Gastroesophageal sphincter (tissue), 3 donors: ENCODE results near the gene SOHLH1.

Experiments
- EP300 ChIP-seq: sonication (generic); formaldehyde crosslinking; IDR thresholded peaks from one replicate; pipeline ENCODE4 v1.6.1; 2017; ENCODE audit warnings: antibody characterized with exemption, mild to moderate bottlenecking
- POLR2A ChIP-seq, 2 donors: fragments of 450-650 bp; IDR thresholded peaks; one replicate each; pipeline ENCODE4 v1.6.1; 2017; ENCODE audit warnings: antibody characterized with exemption in 2 of 2, mild to moderate bottlenecking in 2 of 2, moderate library complexity in 1 of 2
- POLR2AphosphoS5 ChIP-seq: sonication (generic); formaldehyde crosslinking; IDR thresholded peaks from one replicate; pipeline ENCODE4 v1.6.1; 2017; ENCODE audit warnings: antibody characterized with exemption
- TF ChIP-seq, protein P1 (sequence below), 4 experiments: fragments of 200-600 bp in 2 of 4; fragments of 450-650 bp in 2 of 4; sonication (generic) in 1 of 4; IDR thresholded peaks; one replicate each; pipeline ENCODE4 v1.5.1; 2017 to 2019; ENCODE audit warnings: antibody characterized with exemption in 4 of 4, mild to moderate bottlenecking in 2 of 4, moderate library complexity in 2 of 4

DNA sequence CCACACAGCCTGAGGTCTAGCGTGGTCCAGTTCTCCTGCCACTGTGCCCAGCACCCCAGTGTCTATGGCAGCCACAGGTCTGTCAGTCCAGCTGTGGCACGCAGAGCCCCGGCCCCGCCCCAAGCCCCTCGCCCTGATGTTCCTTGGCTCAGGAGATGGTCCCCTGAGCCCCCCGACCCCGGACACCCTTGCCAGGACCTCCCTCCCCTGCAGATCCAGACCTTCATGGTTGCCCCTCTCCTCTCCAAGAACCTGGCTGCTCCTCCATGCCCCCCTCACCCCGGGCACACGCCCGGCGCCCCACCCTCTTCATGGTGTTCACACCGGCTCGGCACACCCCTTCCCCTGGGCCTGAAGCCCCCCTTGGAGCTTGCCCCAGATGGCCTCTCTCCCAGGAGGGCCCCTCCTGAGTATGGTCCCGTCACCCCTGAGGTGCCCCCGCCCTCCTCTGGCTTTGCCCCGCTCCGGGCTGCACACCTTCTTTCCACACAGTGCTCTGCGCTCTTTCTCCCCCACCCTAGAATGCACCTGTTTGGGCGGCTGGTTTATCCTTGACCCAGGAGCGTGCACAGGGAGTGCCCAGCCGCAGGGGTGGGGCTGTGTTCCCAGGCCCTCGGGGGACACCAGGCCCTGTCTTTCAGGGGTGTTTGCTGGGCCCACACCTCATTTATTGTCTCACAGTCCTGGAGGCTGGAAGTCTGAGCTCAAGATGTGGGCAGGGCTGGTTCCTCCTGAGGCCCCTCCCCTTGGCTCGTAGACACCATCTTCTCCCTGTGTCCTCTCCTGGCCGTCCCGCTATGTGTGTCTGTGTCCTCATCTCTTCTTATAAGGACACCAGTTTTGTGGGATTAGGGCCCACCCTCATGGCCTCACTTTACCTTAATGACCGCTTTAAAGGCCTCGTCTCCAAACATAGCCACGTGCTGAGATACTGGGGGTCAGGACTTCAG is 40.3 kb upstream of the SOHLH1 start:
- TF ChIP-seq, protein P1, sequence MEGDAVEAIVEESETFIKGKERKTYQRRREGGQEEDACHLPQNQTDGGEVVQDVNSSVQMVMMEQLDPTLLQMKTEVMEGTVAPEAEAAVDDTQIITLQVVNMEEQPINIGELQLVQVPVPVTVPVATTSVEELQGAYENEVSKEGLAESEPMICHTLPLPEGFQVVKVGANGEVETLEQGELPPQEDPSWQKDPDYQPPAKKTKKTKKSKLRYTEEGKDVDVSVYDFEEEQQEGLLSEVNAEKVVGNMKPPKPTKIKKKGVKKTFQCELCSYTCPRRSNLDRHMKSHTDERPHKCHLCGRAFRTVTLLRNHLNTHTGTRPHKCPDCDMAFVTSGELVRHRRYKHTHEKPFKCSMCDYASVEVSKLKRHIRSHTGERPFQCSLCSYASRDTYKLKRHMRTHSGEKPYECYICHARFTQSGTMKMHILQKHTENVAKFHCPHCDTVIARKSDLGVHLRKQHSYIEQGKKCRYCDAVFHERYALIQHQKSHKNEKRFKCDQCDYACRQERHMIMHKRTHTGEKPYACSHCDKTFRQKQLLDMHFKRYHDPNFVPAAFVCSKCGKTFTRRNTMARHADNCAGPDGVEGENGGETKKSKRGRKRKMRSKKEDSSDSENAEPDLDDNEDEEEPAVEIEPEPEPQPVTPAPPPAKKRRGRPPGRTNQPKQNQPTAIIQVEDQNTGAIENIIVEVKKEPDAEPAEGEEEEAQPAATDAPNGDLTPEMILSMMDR (IDR thresholded peaks at IDR 0.05): no peak
- TF ChIP-seq POLR2A (IDR thresholded peaks at IDR 0.05) (no peak), POLR2AphosphoS5 (no peak), EP300 (no peak)
